Muscle of leg (tissue), 16 donors: ENCODE data around the gene SURF6. TPM values are rescaled to one million over a fixed set of nuclear protein-coding genes. Genes with fewer than 3 reads are reported as not detected.

Source experiments
- DNase-seq: peaks from one replicate; pipeline ENCODE4 v3.0.0; 2013
- H3K27ac ChIP-seq: one replicate; pipeline ENCODE4 v1.5.1; 2013; ENCODE audit warnings: mild to moderate bottlenecking, low read length, control low read depth
- H3K27me3 ChIP-seq: one replicate; pipeline ENCODE4 v1.6.1; 2013; ENCODE audit warnings: low read length; ENCODE audit not compliant: control insufficient read depth, insufficient read depth
- H3K36me3 ChIP-seq: one replicate; pipeline ENCODE4 v1.6.1; 2013; ENCODE audit warnings: low read length; ENCODE audit not compliant: control insufficient read depth, insufficient read depth
- H3K4me1 ChIP-seq: one replicate; pipeline ENCODE4 v1.6.1; 2013; ENCODE audit warnings: low read length; ENCODE audit not compliant: control insufficient read depth, insufficient read depth
- H3K4me3 ChIP-seq: one replicate; pipeline ENCODE4 v1.5.1; 2013; ENCODE audit warnings: low read length, control low read depth
- H3K9me3 ChIP-seq: replicated peaks from 2 replicates; pipeline ENCODE4 v1.6.1; 2013; ENCODE audit warnings: low read depth, low read length; ENCODE audit not compliant: control insufficient read depth
- WGBS: methylation state at CpG from one replicate; pipeline ENCODE4 v1.1.5; 2013; ENCODE audit warnings: missing lambda C conversion rate; ENCODE audit not compliant: insufficient coverage; 5-methylcytosine and 5-hydroxymethylcytosine counted together
- long read RNA-seq, 11 donors: transcript quantifications; one replicate each; lab custom pipeline, GENCODE V29; 2026
- polyA plus RNA-seq, 8 donors: library from polyadenylated mRNA; unstranded; fragments of 120-200 nt; gene quantifications; one replicate each; pipeline versions ENCODE4 v1.2.1 to v1.2.3, GENCODE V29; 2013; ENCODE audit warnings: inconsistent platforms in 1 of 8, low replicate concordance in 1 of 8; ENCODE audit not compliant: insufficient read length in 8 of 8, insufficient read depth in 1 of 8
- total RNA-seq: library from RNA; stranded (reverse); fragments of 120-200 nt; gene quantifications from one replicate; pipeline ENCODE4 v1.2.4, GENCODE V29; 2013

Gene SURF6
- total RNA-seq: 14.2 TPM
- polyA plus RNA-seq: 10 to 100 TPM; 22.5 to 25.6 (median 23.5) TPM
- long read RNA-seq, donor 1, full-length matches to known transcripts: 4 of 4 reads
- long read RNA-seq, donor 1, partial matches to known transcripts: 0 of 4 reads
- long read RNA-seq, donor 1, other reads (novel, unspliced or antisense): 0 of 4 reads
- long read RNA-seq, donor 2: 0 reads
- long read RNA-seq, donor 3, full-length matches to known transcripts: 12 of 12 reads
- long read RNA-seq, donor 3, partial matches to known transcripts: 0 of 12 reads
- long read RNA-seq, donor 3, other reads (novel, unspliced or antisense): 0 of 12 reads
- long read RNA-seq, donor 4, full-length matches to known transcripts: 4 of 4 reads
- long read RNA-seq, donor 4, partial matches to known transcripts: 0 of 4 reads
- long read RNA-seq, donor 4, other reads (novel, unspliced or antisense): 0 of 4 reads
- long read RNA-seq, donor 5, full-length matches to known transcripts: 22 of 22 reads
- long read RNA-seq, donor 5, partial matches to known transcripts: 0 of 22 reads
- long read RNA-seq, donor 5, other reads (novel, unspliced or antisense): 0 of 22 reads
- long read RNA-seq, donor 6, full-length matches to known transcripts: 14 of 14 reads
- long read RNA-seq, donor 6, partial matches to known transcripts: 0 of 14 reads
- long read RNA-seq, donor 6, other reads (novel, unspliced or antisense): 0 of 14 reads
- long read RNA-seq, donor 7, full-length matches to known transcripts: 15 of 15 reads
- long read RNA-seq, donor 7, partial matches to known transcripts: 0 of 15 reads
- long read RNA-seq, donor 7, other reads (novel, unspliced or antisense): 0 of 15 reads
- long read RNA-seq, donor 8, full-length matches to known transcripts: 2 of 2 reads
- long read RNA-seq, donor 8, partial matches to known transcripts: 0 of 2 reads
- long read RNA-seq, donor 8, other reads (novel, unspliced or antisense): 0 of 2 reads
- long read RNA-seq, donor 9, full-length matches to known transcripts: 5 of 5 reads
- long read RNA-seq, donor 9, partial matches to known transcripts: 0 of 5 reads
- long read RNA-seq, donor 9, other reads (novel, unspliced or antisense): 0 of 5 reads
- long read RNA-seq, donor 10, full-length matches to known transcripts: 8 of 8 reads
- long read RNA-seq, donor 10, partial matches to known transcripts: 0 of 8 reads
- long read RNA-seq, donor 10, other reads (novel, unspliced or antisense): 0 of 8 reads
- long read RNA-seq, donor 11, full-length matches to known transcripts: 6 of 6 reads
- long read RNA-seq, donor 11, partial matches to known transcripts: 0 of 6 reads
- long read RNA-seq, donor 11, other reads (novel, unspliced or antisense): 0 of 6 reads

DNA sequence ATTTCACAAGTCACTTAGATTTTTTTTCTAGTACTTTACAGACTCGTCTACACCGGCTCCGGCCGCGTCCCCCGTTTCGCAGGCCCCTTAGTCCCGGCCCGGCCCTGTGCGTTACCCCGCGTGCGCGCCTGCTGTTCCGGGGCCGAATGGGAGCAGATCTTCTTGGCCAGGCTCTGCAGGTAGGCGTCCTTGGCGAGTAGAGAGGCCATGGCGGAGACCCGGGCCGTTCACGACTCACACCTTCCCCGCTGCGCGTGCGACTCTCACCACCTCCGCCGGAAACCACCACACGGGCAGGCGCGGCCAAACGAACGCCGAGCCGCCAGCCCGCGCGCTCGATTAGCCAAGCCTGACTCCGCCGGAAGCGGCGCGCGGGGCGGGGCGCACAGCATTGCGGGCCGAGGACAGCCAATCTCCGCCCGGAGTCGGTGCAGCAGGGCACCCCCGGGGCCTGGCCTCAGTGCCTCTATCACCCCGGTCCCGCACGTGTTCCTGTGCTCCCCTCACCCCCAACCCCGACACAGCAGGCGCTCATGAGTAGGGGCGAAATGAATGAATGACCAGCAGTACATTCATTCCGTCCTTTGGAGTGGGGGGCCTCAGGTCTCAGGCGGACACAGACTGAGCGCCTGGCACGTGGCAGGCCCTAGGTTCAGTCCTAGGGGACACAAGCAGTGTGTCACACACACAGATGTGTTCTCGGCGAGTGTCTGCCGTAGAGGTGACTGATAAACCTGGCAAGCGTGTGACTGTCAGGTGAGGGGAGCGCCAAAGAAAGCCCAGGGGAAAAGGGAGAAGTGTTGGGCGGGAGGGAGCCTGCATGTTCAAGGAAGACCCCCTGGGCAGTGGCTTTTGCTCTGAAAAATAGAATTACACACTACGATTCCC is at the start of gene SURF6:
Gene SURF6 (minus strand): TSS at position 265 of the 888 bp plus-strand sequence. CDS start 56 bp downstream, at position 209.
- H3K36me3 ChIP-seq: peaks cover 64% of the 10 kb centered on the region
- no peaks in the 10 kb centered on the region for H3K9me3 ChIP-seq
- peak within 1 kb of the TSS; percentile 66 for H3K27ac ChIP-seq
- H3K4me1 ChIP-seq: peaks cover 16% of the 10 kb centered on the region
- WGBS: under 1% methylated on average over 54 of the region's 70 CpGs
- no peaks in the 10 kb centered on the region for H3K27me3 ChIP-seq
- peak within 1 kb of the TSS; percentile 88 for H3K4me3 ChIP-seq
- peak; percentile 96 for DNase-seq

DNA sequence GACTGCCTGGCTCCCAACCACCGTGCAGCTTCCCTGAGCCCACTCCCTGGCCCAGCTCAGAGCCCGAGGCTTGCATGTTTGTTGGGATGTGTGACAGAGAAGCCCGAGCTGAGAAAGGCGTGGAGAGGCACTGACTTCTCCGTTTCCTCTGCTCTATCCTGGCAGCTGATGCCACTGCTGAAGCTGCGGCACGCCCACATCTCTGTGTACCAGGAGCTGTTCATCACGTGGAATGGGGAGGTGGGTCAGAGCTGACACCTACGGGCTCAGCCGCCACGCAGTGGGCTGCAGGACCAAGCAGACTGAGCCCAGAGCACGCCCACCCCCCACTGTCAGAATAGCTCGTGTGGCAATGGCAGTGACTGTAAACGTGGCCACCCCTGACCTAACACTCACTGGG is 49.5 kb upstream of the SURF6 start:
- Histone ChIP-seq H3K4me3 (no peak overlapping the region), H3K4me1 (no peaks in the 10 kb centered on the region), H3K27ac (no peak overlapping the region), H3K9me3 (no peaks in the 10 kb centered on the region), H3K27me3 (no peaks in the 10 kb centered on the region), H3K36me3 (no peaks in the 10 kb centered on the region)
- 86% methylated on average over 14 of the region's 14 CpGs for WGBS
- DNase-seq: no peak

DNA sequence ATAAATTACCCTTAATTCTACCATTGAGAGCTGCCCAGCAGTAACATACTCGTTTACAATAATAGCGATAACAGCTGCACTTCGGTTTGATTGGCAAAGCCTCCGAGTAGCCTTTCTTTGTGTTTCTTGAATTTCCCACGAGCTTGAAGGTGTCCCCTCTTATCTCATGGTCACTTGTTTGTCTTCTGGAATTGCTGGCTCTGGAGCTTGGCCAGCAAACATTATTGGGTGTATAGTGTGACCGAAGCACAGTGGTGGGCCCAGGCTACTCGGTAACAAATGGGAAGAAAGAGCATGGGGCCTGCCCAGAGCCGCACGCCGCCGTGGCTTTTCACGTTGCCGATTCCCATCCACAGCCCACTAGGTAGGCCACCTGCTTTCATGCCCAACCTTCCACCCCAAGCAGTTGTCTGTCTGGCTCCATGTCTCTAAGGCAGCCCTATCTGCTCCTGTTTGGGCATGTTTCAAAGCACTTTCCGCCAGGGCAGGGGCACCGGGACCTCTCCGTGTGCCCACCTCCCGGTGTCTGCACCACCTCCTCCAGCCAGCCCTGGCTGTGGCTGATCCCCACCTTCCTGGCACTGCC is 48.8 kb upstream of the SURF6 start:
- no peaks in the 10 kb centered on the region for H3K9me3 ChIP-seq
- no peak overlapping the region for H3K27ac ChIP-seq
- H3K4me1 ChIP-seq: no peaks in the 10 kb centered on the region
- no peak for DNase-seq
- 84% methylated on average over 17 of the region's 17 CpGs for WGBS
- no peaks in the 10 kb centered on the region for H3K27me3 ChIP-seq
- H3K4me3 ChIP-seq: no peak overlapping the region
- no peaks in the 10 kb centered on the region for H3K36me3 ChIP-seq

DNA sequence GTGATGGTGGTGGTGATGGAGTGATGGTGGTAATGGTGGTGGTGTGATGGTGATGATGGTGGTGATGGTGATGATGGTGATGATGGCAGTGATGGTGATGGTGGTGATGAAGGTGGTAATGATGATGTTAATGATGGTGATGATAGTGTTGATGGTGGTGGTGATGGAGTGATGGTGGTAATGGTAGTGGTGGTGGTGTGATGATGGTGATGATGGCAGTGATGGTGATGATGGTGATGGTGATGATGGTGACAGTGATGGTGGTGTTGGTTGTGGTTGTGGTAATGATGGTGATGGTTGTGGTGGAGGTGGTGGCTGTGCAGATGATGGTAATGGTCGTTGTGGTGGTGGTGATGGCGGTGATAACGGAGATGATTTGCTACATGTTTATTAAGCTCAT is 47.5 kb upstream of the SURF6 start:
- Histone ChIP-seq H3K36me3 (no peaks in the 10 kb centered on the region), H3K27ac (no peak overlapping the region), H3K4me3 (no peak overlapping the region), H3K9me3 (no peaks in the 10 kb centered on the region), H3K4me1 (no peaks in the 10 kb centered on the region), H3K27me3 (no peaks in the 10 kb centered on the region)
- WGBS: 100% methylated on average over 3 of the region's 3 CpGs
- DNase-seq: no peak

DNA sequence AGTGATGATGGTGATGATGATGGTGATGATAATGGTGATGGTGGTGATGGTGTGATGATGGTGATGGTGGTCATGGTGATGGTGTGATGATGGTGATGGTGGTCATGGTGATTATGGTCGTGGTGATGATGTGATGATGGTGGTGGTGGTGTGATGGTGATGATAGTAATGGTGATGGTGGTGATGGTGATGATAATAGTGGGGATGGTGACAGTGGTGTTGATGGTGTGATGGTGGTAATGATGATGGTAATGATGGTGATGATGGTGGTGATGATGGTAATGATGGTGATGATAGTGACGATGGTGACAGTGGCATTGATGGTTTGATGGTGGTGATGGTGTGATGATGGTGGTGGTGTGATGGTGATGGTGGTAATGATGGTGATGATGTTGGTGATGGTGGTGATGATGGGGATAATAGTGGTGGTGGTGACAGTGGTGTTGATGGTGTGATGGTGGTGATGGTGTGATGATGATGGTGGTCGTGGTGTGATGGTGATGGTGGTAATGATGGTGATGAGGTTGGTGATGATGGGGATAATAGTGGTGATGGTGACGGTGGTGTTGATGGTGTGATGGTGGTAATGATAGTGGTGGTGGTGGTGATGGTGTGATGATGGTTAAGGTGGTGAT is 46.6 kb upstream of the SURF6 start:
- Histone ChIP-seq H3K36me3 (no peaks in the 10 kb centered on the region), H3K27ac (no peak overlapping the region), H3K4me3 (no peak overlapping the region), H3K9me3 (peaks cover 3% of the 10 kb centered on the region), H3K27me3 (no peaks in the 10 kb centered on the region), H3K4me1 (no peaks in the 10 kb centered on the region)
- DNase-seq: no peak
- WGBS: 91% methylated on average over 4 of the region's 4 CpGs

DNA sequence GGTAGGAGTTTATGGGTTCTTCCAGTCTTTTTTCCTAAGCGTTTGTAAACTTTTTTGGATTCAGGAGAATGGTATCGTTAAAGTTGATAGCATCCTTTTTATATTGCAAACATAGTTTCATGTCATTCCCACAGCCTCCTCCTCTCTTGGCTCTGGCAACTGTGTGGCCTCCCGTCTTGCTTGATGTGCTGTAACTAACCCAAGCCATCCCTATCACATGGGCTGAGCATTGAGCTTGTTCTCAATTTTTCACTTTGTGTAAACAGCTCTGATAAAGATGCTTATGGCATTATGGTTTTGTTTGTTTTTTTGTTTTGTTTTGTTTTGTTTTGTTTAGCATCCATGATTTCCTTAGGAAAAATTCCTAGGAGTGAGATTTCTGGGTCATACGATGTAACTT is 44.7 kb upstream of the SURF6 start:
- no peak for DNase-seq
- H3K4me3 ChIP-seq: no peak overlapping the region
- no peaks in the 10 kb centered on the region for H3K36me3 ChIP-seq
- WGBS: no CpG with 5 or more reads among the region's 4 CpGs
- peaks cover 3% of the 10 kb centered on the region for H3K9me3 ChIP-seq
- no peak overlapping the region for H3K27ac ChIP-seq
- H3K27me3 ChIP-seq: no peaks in the 10 kb centered on the region
- peaks cover 3% of the 10 kb centered on the region for H3K4me1 ChIP-seq

DNA sequence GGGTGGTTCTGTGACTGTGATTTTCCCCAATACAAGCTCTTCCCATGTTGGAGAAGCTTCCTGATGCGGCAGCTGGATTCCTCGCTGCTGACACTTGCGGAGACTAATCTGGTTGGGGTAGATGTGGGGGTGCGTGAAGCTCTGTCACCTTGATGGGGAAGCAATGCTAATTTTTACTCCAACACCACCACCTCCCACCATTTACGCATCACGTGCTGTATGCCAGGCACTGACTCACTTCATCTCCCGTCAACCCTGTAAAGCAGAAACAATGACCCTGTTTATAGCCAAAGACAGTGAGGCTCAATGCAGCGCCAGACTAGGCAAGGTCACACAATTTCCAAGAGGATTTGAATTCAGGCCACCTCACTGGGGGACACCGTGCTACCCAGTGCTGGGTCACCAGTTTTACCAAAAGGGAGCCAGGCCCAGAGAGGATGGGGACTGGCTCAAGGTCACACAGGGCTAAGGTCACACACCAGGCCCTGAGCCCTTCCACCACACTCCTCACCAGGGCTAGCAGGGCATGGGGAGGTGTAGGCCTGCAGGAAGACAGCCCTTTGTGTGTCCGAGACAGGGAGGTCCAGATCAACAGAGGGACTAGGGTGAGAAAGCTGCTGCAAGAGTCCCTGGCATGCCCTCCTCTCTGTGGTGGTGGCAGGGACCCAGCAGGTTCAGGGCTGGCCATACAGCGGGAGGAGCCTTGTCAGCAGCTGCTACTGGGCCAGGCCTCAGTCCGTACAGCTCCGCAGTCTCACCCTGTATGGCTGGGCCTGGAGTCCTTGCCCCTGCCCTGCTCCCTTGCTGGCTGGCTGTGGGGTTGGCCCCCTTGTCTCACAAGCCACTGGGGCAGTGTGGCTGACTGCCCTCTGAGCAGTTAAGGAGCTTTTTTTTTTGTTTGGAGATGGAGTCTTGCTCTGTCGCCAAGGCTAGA is 43.4 kb upstream of the SURF6 start:
- Histone ChIP-seq H3K27me3 (no peaks in the 10 kb centered on the region), H3K36me3 (no peaks in the 10 kb centered on the region), H3K4me3 (no peak overlapping the region), H3K27ac (no peak overlapping the region), H3K9me3 (peaks cover 3% of the 10 kb centered on the region), H3K4me1 (peaks cover 3% of the 10 kb centered on the region)
- no peak for DNase-seq
- WGBS: 84% methylated on average over 9 of the region's 14 CpGs

DNA sequence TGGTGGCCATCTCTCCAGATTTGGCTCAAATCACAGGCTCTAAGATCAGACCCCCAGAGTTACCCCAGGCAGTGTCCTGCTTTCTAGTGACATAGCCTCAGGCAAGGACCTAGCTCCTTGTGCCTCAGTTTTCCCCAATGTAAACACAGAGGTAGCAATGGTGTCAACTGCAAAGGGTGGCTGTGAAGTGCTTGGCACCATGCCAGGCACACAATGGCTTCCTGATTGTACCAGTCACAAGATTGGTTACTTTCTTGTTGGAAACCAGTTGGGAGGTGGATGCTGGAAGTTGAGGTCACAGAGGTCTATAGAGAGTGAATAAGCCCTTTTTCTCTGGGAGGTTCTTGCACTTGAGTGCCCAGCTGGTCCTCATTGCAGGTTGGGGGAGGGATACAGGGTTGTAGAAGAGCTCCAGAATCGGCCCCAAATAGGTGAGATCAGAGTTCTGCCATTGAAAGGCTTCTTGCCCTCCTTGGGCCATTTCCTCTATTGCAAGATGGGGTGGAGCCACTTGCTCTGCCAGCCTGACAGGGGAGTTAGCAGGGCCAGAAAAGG is 42.5 kb upstream of the SURF6 start:
- Histone ChIP-seq H3K27me3 (no peaks in the 10 kb centered on the region), H3K27ac (no peak overlapping the region), H3K4me3 (no peak overlapping the region), H3K4me1 (peaks cover 3% of the 10 kb centered on the region), H3K36me3 (no peaks in the 10 kb centered on the region), H3K9me3 (peaks cover 3% of the 10 kb centered on the region)
- WGBS: 88% methylated on average over 1 of the region's 1 CpG
- no peak for DNase-seq
